Measurements from ENCODE around the gene TSPAN4.

The TSPAN4 gene

GRCh38 chr11:804599-804964 lies 38.1 kb upstream of the TSPAN4 start:
- no peak for FAIRE-seq

GRCh38 chr11:808427-809286 lies 34.0 kb upstream of the TSPAN4 start:
- FAIRE-seq: no peak

DNA sequence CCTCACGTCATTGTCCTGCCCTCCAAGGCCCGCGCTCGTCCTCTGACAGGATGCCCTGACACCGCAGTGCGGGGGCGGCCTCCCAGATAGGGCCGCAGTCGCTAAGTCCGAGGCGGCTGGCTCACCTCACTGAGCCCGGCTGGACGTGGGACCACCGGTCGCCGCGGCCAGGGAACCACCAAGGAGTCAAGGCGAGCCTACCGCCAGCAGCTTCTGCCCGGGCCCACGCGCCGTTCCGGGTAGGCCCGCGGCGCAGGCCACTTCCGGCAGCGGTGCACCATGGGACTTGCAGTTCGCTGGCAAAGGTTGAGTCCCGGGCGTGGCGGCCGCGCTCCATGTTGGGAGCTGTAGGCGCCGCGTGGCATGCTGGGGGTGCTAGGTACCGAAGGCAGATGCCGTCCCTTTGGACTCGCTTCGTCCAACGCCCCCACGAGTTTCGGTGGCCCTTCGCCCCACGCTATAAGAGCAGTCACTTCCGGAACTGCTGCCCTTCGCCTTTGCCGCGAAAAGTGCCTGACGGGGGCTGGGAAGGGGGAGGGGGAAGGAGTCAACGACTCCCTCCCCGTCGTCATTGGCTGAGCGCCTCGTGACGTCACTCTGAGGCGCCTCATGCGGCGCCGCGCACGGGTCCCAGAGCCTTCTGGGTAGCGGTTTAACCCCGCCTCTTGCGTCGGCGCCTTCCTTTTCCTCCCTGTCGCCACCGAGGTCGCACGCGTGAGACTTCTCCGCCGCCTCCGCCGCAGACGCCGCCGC lies 33.2 kb upstream of the TSPAN4 start, which contains the start of gene RPLP2:
RPLP2 (plus strand) TSS at position 681 of the 753 bp plus-strand sequence. CDS start 268 bp downstream, outside the sequence.
- FAIRE-seq: no peak

GRCh38 chr11:810040-810567 lies 32.5 kb upstream of the TSPAN4 start:
- no peak for FAIRE-seq

DNA sequence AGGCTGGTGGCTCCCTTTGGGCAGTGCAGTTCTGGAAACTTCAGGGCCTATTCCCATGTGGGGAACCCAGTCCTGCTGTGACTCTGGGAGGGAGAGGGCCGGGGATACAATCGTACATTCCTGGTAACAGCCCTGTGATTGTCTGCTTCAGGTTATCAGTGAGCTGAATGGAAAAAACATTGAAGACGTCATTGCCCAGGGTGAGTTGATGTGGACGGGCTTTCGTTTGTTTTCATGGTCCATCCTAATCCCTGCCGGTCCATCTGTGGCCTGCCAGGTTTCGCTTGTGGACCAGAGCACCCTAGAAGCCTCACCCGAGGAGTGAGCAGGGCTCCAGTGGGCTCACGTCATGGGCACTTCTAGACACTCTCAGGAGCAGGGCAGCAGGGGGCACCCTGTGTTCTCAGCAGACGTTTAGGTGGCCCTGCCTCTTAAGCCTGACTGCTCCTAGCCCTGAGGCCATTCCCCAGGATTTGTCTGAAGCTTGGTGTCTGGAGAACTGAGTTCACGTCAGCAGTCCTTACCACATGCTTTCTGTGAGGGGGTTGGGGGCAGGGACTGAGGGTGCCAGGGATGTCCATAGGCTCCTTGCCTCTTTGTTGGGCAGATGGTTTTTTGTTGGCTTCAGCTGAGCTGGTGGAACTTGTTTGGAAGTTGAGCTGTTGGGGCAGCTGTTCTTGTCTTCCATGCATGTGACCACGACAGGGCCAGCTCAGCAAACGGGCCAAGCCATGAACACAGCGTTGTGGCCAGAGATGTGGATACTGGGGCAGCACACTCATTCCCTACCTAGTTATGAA lies 31.0 kb upstream of the TSPAN4 start:
- no peak for FAIRE-seq

- FAIRE-seq: no peak
These were observed 30.3 kb upstream of the TSPAN4 start for GRCh38 chr11:812390-812789.

DNA sequence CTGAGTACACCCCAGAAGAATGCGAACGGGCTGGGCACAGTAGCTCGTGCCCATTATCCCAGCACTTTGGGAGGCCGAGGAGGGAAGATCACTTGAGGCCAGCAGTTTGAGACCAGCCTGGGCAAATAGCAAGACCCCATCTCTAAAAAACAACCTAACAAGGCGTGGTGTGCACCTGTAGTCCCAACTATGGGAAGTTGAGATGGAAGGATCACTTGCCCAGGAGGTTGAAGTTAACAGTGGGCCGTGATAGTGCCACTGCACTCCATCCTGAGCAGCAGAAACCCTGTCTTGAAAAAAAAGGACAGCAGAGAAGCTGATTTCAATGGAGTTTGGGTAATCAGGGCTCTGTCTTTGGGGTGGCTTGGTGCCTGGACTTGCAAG lies 29.6 kb upstream of the TSPAN4 start:
- no peak for FAIRE-seq

DNA sequence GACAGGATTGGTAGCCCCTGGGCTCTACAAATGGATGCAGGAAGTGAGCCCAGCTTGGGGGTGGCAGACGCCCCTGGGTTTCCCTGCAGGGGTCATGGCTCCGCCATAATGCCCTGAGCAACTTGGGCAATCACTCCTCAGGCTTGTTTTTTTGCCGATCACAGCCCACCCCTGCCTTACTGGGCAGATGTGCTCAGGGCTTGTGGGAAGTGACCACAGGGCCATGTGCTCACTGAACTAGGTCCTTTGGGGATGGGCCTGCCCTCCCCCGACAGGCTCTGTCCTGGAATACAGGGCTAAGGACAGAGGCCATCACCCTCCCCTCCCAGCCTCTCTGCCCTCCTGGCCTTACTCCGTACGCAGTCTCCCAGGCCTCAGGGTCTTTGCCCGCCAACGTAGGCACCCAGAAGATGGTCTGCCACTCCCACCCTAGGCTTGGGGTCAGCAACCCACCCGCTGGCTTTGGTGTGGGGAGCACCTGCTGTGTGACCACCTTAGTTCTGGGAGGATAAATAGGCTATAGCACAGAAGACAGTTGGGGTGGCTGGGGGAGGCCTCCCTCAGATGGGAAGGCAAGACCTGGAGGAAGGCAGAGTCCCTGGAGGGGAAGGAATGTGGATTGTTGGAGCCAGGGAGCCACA lies 29.1 kb upstream of the TSPAN4 start:
- no peak for FAIRE-seq

- no peak for FAIRE-seq
These were observed 26.8 kb upstream of the TSPAN4 start for GRCh38 chr11:815675-816432.

- no peak for FAIRE-seq
These were observed 26.2 kb upstream of the TSPAN4 start for GRCh38 chr11:816433-816779.

DNA sequence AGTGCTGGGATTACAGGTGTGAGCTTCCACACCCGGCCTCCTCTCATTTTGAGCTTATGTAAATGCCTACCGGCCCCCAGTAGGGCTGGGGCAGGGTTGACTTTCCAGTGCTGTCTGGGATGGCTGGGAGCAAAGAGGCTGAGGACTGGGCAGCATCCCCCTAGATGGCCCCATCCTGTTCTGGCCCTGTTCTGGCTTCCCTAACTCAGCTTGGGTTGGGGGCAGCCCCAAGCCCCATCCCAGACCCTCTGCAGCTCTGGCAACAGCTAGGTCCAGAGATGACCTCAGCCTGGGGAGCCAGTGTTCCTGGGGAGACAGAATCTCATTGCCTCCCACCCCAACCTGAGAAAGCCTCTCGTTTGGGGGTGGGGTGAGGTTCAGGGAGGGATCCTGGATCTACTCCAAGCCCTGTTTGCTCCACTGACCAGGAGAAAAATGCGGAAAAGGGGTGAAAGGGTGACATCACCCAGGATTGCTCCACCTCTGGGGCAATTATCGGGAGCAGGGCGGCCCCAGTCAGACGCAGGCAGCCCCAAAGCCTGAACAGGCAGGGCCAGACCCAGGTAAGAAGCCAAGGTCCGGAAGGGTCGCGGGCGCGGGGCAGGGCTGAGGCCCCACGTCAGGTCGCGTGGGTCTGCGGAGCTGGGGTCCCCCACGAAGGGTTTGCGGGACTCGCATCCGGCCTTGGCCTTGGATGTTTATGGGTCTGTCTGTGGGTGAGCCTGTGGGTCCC lies 24.1 kb upstream of the TSPAN4 start, which contains the start of gene PNPLA2:
PNPLA2 (plus strand) TSS at position 519 of the 733 bp plus-strand sequence. CDS start 805 bp downstream, outside the sequence.
- FAIRE-seq: no peak

GRCh38 chr11:819129-819931 lies 23.3 kb upstream of the TSPAN4 start:
- FAIRE-seq: no peak

DNA sequence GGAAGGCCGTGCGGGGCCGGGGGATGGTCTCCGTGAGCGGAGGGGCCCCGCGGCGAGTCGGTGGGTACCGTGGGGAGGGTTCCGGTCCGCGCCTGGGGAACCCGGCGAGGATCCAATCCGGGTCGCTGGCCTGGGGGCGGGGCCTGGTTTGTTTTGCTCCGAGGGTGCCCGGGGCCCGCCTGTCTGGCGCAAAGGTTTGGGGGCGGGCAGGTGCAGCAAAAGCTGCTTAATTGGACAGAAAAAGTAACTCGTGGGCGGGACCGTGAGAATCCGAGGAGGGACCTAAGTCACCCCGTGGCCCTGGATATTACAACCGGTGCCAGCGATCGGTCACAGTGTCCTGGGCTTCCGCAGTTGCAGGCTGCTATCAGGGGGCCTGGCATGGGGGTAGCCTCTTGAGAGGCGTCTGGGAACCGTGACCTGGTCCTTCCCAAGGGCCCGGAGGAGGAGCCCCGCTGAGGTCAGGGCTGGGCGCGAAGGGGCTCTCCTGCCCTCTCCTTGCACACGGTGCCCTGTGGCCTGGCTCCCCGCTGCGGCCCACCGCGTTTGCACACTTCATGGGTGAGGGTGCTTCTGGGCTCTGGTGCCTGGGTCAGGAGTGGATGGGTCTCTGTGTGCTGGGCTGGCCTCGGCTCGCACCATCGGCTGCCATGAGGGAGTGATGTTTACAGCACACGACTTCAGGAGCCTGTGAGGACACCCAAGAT lies 22.6 kb upstream of the TSPAN4 start:
- no peak for FAIRE-seq

DNA sequence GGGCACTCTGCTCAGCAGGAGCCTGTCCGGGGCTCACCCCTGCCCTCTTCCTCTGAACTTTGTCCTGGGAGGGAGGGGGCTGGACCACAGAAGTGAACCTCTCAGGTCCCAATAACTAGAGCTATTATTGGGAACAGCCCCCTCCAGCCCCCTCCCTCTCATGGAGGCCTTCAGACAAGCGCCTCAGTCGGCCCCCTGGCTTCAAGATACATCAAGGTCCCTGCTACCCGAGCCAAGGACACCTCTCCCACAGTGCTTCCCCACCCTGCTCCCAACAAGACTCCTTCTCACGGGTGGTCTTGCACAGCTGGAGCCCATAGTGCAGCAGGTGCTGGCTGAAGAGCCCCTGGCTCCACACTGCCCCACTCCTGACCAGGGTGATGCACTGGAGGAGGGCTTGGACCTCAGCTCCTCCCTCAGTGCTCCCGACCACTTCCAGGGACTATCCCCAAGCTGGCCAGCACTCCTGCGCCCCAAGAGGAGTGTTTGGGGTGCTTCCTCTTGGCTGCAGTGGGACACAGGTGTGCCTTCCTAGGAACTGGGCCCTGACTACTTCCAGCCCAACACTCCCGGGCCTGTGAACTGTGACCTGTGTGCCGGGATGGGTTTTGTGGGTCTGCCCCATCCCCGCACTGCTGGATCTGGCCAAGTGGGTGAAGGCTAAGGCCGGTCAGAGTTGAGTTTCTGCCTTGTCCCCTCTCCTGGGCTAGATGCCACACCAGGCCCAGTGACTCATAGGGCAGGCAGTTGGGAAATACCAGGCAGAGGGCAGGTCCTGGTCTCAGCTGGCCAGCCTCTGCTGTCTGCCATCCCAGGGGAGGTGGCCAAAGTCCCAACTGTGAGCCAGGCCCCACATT lies 21.8 kb upstream of the TSPAN4 start:
- FAIRE-seq: no peak

GRCh38 chr11:821512-822371 lies 20.9 kb upstream of the TSPAN4 start:
- FAIRE-seq: no peak

DNA sequence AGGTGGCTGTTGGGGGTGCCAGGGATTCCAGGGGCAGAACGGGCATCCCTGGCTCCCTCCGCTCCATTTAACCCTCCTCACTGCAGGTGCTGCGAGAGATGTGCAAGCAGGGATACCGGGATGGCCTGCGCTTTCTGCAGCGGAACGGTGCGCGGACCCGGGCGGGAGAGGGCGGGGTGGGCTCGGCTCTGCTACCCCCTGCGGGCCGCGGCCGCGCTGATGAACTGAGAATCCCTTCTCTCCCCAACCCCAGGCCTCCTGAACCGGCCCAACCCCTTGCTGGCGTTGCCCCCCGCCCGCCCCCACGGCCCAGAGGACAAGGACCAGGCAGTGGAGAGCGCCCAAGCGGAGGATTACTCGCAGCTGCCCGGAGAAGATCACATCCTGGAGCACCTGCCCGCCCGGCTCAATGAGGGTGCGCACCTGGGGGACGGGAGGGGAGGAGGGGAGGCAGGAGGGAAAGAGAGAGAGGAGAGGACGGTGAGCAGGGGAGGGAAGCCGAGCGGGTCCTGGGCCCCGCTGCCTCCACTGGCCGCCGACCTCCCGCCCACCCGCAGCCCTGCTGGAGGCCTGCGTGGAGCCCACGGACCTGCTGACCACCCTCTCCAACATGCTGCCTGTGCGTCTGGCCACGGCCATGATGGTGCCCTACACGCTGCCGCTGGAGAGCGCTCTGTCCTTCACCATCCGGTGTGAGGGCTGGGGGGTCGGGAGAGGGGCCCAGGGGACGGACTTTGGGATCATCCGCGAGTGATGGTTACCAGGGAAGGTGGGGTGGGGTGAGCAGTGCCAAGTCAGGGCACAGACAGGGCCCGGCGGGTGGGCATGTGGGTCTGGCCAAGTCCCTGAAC lies 19.0 kb upstream of the TSPAN4 start:
- no peak for FAIRE-seq
